Testis (tissue), 2 donors: ENCODE measurements around the gene CDKL5.

Experiments
- CTCF ChIP-seq, 3 experiments: fragments of 450-650 bp in 2 of 3; fragments of 200-600 bp in 1 of 3; sonication (generic) in 1 of 3; IDR thresholded peaks; one replicate each; pipeline ENCODE4 v1.5.1; 2016 to 2019; ENCODE audit warnings: antibody characterized with exemption in 3 of 3, mild to moderate bottlenecking in 2 of 3, moderate library complexity in 1 of 3
- POLR2A ChIP-seq: fragments of 450-650 bp; IDR thresholded peaks from one replicate; pipeline ENCODE4 v1.6.1; 2017; ENCODE audit warnings: antibody characterized with exemption, mild to moderate bottlenecking, moderate library complexity

DNA sequence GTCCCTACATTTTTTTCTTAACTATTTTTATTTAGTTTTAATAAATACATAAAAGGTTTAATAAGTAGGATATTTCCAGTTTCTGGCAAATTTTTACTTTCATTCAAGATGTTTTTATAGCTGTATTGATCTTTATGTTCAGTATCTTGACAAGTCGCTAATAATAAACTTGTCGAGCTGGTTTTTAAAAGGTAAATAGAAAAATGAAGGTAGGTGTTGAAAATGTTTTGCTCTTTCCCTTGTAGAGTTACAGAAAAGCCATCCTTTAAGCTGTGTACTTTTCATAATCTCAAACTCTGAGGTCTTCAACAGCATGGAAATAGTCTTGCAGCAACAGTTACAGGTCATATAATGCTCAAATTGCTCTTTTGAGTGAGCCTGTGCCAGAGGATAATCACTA is 193.9 kb downstream of the CDKL5 start:
- no peak for TF ChIP-seq CTCF (IDR thresholded peaks at IDR 0.05)
- no peak for TF ChIP-seq POLR2A
